ENCODE measurements around the gene TEX22. TPM values are rescaled to one million over a fixed set of nuclear protein-coding genes. Genes with fewer than 3 reads are reported as not detected.

The TEX22 gene
- total RNA-seq, 1 donor from 2014 or later: 6.0 TPM

- no peak for DNase-seq (ENCODE audit: low spot score)
- ATAC-seq: no peak
- intact Hi-C loops (cut with DNase I): no loop called here
Measured at GRCh38 chr14:105426416-105427130, 28.2 kb downstream of the TEX22 start.

DNA sequence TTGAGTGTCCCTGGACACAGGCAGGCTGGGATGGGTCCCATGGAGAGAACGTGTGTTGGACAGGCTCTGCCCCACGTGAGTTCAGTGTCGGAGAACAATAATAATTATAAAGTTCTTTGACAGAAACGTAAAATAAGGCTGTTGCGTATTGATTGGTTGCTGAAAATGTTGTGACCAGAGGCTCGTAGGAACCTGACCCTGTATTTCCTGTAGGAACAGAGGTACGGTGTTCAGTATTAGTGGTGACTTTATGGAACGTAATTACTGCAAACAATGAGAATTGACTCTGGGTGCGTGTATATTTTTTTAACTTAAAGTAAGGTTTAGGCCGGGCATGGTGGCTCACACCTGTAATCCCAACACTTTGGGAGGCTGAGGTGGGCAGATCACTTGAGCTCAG is 29.1 kb downstream of the TEX22 start:
- ATAC-seq: no peak
- intact Hi-C loops (cut with DNase I): no loop called here

GRCh38 chr14:105427936-105428485 is 29.7 kb downstream of the TEX22 start:
- ATAC-seq (no peak), DNase-seq (ENCODE audit: low spot score) (no peak)
- intact Hi-C loops (cut with DNase I): no loop called here

More for the DNA sequence above, 29.1 kb downstream of the TEX22 start:
- no peak for DNase-seq (ENCODE audit: low spot score)

DNA sequence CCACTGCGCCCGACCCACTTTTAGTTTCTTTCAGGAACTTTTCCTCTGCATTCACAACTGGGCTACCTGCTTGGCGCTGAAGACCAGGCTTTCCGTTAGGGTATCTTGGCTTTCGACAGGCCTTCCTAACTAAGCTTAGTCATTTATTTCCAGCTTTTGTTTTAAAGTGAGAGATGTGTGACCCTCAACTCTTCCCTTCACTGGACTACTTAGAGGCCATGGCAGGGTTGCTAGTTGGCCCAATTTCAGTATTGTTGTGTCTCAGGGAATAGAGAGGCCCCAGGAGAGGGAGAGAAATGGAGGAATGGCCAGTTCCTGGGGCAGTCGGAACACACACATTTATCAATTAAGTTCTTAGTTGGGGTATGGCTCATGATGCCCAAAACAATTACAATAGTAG is 31.7 kb downstream of the TEX22 start:
- DNase-seq (ENCODE audit: low spot score): no peak
- ATAC-seq: no peak
- intact Hi-C loops (cut with DNase I): no loop called here

DNA sequence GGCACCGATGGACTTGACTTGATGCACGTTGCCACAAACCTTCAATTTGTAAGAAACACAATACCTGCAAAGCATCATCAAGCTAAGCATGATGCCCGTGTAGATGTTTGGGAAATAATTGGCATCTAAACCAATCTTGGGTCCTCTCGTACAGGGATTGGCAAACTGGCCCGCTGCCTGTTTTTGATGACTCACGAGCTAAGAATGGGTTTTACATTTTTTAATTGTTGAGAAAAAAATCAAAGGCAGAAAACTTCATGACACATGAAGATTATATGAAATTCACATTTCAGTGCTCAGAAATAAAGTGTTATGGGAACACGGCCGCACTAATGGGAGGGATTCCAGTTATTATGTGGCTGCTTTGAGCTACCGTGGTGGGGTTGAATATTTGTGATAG is 32.2 kb downstream of the TEX22 start:
- DNase-seq (ENCODE audit: low spot score) (no peak), ATAC-seq (no peak)
- intact Hi-C loops (cut with DNase I): no loop called here

DNA sequence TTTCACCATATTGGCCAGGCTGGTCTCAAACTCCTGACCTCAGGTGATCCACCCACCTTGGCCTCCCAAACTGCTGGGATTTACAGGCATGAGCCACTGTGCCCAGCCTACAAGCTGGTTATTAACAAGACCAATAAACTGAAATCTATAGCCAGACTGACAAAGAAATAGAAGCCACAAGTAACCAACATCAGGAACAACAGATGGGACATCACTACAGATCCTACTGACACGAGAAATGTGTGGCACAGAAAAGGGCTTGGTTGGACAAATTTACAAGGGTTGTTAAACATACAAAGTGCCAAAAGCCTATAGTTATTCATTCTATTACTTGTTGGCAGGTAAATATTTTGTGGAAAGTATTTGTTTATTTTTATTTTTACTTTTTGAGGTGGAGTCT is 32.9 kb downstream of the TEX22 start:
- intact Hi-C loops (cut with DNase I): no loop called here
- ATAC-seq: no peak

DNA sequence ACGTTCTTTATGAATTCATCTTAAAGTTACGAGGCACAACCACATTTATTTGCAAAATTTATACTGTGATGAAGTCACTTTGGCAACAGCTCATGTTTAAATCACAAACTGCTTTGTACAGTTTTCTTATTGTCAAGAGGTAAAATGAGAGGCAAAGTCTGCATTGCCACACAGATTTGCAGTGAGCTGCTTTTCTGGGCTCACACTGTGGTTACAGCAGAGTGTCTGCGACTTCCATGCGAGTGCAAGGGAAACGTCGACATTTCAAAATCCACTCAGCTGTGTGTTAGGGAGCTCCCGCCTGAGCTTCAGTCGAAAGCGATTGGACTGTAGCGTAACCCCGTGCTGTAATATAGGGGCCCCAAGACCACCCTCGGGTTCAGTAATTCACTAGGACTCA is 34.3 kb downstream of the TEX22 start:
- intact Hi-C loops (cut with DNase I): no loop called here
- ATAC-seq: no peak
- no peak for DNase-seq (ENCODE audit: low spot score)

More for the DNA sequence above, 32.9 kb downstream of the TEX22 start:
- DNase-seq (ENCODE audit: low spot score): no peak

DNA sequence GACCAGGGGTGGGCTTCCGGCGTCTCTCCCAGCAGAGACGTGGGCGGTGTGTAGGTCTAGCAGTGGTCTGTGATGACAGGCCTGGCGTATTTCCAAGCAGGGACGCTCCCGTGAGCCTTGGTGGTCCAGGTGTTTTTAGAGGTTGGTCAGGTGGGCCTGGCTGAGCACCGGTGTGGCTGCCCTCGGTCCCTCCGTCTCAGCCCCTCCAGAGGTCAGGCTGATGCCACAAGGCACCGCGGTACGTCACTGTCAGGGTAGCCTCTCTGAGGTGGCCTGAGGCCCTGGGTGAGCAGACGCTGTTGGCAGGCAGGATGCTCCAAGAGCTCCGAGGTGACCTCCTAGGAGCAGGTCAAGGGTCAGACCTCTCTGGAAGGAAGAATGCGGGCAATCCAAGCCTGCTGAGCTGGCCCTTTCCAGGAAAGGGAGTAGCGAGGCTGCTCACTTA is 34.8 kb downstream of the TEX22 start:
- intact Hi-C loops (cut with DNase I): no loop called here
- ATAC-seq (peak; percentile 39), DNase-seq (ENCODE audit: low spot score) (no peak)

DNA sequence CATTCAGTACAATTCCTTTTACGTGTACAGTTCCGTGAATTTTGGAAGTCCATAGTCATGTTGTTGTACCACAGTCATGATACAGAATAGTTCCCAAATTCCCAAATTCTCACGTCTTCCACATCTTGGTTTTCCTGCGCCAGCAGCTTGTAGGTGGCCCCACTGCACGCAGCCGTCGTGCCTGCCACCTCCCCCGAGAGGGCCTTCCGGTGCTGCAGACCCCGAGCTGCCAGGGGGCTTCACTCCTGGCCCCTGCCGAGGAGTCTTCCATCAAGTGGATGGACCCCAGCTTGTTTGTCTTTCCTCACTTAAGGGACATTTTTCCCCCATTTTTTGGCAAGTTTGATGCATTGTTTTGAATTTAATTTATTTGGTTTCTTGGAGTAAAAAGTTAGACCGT is 38.1 kb downstream of the TEX22 start:
- intact Hi-C loops (cut with DNase I): no loop called here
- DNase-seq (ENCODE audit: low spot score) (no peak), ATAC-seq (no peak)

DNA sequence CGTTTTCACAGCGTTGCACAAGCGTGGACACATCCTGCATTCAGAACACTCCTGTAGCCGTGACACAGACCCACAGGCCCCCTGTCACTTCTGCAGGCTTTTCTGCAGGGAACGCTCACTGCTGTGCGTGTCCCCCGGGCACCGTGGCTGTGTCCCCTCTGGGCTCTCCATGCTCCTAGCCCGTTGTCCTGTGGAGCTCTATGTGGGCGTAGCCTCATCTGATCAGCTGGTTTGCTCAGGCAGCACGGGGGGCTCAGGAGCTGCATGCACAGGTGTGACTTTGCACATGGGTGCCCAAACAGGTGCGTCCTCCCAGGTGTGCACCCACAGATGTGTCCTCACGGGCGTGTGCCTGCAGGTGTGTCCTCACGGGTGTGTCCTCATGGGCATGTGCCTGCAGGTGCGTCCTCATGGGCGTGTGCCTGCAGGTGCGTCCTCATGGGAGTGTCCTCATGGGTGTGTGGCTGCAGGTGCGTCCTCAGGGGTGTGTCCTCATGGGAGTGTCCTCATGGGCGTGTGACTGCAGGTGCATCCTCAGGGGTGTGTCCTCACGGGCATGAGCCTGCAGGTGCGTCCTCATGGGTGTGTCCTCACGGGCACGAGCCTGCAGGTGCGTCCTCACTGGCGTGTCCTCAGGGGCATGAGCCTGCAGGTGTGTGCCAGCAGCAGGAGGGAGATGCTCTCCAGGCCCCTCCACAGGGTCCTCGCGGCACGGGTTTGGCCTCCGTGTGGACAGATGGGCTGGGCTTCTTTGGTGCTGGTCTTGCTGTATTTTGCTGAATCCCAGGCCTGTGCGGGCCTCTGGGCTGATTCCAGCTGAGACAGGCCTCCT is 38.8 kb downstream of the TEX22 start:
- DNase-seq (ENCODE audit: low spot score) (no peak), ATAC-seq (peak; percentile 7)
- intact Hi-C loops (cut with DNase I): no loop called here

- intact Hi-C loops (cut with DNase I): no loop called here
- DNase-seq (ENCODE audit: low spot score) (no peak), ATAC-seq (no peak)
Measured at GRCh38 chr14:105437723-105438500, 39.6 kb downstream of the TEX22 start.

GRCh38 chr14:105439179-105439578 is 40.8 kb downstream of the TEX22 start:
- ATAC-seq: no peak
- DNase-seq (ENCODE audit: low spot score): no peak
- intact Hi-C loops (cut with DNase I): no loop called here

GRCh38 chr14:105439710-105440553 is 41.6 kb downstream of the TEX22 start:
- intact Hi-C loops (cut with DNase I): no loop called here
- DNase-seq (ENCODE audit: low spot score) (no peak), ATAC-seq (no peak)

DNA sequence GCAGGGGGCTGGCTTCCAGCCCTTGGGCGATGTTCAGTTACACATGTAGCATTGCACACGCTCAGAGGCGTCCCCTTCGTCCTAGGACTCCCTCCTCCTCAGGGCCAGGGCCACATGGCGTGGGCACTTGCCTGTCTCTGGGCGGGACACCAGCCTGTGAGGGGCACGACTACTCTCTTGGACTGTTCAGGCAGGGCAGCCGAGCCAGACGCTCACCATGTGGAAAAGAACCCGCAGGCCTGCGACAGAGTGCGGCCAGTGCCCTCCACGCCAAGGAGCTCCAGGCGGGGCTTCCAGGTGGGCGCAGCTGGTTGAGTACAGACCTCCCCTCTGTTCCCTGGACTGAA is 42.2 kb downstream of the TEX22 start:
- intact Hi-C loops (cut with DNase I): no loop called here
- DNase-seq (ENCODE audit: low spot score) (no peak), ATAC-seq (no peak)

DNA sequence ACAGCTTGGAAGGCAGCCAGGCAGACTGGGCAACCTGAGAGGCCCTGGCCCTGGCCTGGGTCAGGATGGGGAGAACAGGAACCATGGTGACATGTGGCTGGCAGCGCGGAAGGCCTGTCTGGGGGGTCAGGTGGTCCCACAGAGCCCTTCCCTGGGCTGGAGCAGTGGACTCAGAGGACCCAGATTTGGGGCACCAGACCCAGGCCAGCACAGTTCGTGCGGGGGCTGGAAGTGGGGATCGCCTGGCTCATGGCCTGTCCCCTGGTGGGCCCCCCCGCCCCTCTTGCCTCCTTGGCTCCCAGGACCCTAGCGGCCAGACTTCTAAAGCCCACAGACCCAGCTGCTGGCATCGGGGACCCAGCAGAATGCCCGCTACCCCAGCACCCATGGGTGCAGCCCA is 42.7 kb downstream of the TEX22 start:
- ATAC-seq (no peak), DNase-seq (ENCODE audit: low spot score) (no peak)
- intact Hi-C loops (cut with DNase I): no loop called here

GRCh38 chr14:105442125-105442524 is 43.8 kb downstream of the TEX22 start:
- ATAC-seq: no peak
- intact Hi-C loops (cut with DNase I): no loop called here
- no peak for DNase-seq (ENCODE audit: low spot score)

DNA sequence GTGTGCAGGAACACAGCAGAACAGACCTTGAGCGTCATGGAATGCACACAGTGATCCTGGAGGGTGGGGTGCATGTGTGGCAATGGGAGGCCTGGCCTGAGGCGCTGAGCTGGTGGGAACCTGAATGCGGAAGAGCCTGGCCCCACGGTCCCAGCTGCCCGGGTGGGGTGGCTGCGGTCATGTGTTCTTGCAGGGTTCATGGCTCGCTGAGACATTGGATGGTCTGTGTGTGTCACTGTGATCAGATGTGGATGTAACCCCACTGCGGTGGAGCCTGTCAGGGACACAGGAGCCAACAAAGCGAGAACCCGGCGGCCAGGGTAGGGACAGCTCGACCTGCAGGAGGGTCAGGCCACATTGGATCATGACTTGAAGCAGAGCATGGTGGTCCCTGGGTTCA is 44.5 kb downstream of the TEX22 start:
- intact Hi-C loops (cut with DNase I): no loop called here

DNA sequence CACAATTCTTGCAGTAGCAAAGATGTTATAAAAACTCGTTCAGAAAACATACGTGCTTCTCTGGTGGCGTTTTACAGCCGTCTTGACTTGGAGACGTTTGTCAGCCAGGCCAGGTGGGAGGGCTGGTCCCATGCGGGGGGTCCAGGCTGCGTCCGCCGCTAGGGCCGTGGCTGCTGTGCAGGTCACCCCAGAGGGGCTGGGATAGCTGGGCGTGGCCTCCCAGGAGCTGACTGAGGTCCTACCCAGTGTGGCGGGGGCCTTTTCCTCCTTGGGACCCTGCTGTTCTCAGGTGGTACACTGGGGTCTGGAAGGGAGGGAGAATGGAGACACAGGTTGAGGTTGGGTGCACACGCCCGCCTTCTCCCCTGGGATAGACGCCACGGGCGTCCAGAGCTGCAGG is 46.5 kb downstream of the TEX22 start:
- intact Hi-C loops (cut with DNase I): no loop called here
- no peak for ATAC-seq
- DNase-seq (ENCODE audit: low spot score): no peak

More for the DNA sequence above, 44.5 kb downstream of the TEX22 start:
- ATAC-seq: no peak
- no peak for DNase-seq (ENCODE audit: low spot score)

DNA sequence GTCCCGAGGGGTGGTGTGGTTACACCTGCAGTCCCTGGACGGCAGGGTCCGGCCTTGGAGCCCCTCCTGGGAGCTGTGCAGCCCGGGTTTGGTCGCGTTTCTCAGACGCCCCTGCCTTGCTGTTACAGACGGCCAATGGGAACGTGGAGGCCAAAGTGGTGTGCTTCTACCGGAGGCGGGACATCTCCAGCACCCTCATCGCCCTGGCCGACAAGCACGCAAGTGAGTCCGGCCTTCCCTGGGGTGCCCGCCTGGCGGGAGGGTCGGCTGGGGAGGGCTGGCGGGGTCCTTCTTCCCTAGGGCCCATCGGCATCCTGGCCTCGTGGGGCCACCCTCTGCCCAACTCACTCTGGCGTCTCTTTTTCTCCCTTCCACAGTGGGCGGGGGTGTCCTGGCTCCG is 47.0 kb downstream of the TEX22 start:
- no peak for DNase-seq (ENCODE audit: low spot score)
- intact Hi-C loops (cut with DNase I): no loop called here
- no peak for ATAC-seq
